Stimulated activated CD8-positive, alpha-beta memory T cell treated with anti-CD3 and anti-CD28 coated beads, Interleukin-7, amount 100 ng/mL, for 24 hours (primary cell): ENCODE data around the gene SEMA6A.

Experiments
- DNase-seq: peaks from one replicate; pipeline ENCODE4 v3.0.0-alpha.2; 2020; ENCODE audit warnings: low read depth

SEMA6A gene

GRCh38 chr5:116577064-116577788 lies 2.6 kb upstream of the SEMA6A start:
- DNase-seq, result no peak

DNA sequence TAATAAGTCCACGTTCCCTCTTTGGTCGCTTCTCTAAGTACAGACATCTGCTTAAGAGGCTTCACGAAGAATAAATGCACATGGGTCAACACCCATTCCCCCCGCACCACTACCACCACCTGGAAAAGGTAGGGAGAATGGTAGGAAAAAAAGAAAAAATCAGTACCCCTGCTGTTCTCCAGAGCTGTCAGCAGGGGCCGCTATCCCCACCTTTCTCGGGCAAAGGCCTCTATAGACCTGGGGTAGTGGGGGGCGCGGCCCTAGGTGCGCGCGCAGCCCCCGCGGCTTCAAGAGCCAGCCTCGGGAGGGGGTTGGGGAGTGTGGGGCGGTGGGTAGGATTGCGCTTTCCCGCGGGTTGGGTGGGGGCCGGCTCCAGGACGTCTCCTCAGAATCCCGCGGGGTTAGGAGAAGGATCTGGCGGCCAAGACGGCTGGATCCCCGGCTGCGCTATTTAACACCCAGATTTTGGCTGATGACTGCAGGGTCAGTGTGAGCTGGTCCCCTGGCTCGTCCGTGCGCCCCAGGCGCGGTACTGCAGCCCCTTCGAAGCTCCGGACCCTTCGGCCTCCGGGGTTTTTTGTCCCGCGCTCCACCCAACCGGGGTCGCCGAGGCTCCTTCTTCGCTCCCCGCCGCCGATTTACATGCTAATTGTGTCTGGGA lies 1.6 kb upstream of the SEMA6A start:
- no peak for DNase-seq

GRCh38 chr5:116575326-116576052 lies 866 bp upstream of the SEMA6A start:
- no peak for DNase-seq

DNA sequence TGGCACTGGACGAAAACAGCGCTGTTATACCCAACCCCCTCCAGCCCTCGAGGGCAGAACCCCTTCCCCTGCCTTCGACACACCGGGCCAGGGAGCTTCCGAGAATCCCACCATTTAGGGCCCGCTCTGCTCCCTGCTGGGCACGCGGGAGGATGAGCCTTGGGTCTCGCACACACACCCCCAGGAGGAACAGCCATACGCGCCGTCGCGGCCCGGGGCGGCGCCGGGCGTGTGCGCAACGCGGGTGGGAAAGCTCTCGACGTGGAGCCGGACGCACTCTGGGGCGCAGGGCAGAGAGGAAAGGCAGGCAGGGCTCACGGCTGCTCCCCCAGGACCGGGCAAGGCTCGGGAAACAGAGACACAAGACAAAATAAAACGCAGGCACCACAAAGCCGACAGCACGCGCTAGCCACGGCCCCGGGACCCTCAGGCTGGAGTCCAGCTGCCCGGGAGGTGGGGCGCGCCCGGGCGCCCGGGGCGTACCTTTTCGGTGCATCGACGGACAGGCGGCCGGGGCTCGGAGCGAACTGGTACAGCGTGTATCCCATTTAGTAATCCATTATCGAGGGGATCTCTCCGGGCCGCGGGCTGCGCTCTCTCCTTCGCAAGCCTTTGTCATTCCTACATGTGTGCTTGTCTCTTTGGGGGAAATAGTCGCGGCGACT lies 789 bp downstream of the SEMA6A start:
- no peak for DNase-seq

GRCh38 chr5:116573279-116573701 lies 1.3 kb downstream of the SEMA6A start:
- DNase-seq, result no peak

DNA sequence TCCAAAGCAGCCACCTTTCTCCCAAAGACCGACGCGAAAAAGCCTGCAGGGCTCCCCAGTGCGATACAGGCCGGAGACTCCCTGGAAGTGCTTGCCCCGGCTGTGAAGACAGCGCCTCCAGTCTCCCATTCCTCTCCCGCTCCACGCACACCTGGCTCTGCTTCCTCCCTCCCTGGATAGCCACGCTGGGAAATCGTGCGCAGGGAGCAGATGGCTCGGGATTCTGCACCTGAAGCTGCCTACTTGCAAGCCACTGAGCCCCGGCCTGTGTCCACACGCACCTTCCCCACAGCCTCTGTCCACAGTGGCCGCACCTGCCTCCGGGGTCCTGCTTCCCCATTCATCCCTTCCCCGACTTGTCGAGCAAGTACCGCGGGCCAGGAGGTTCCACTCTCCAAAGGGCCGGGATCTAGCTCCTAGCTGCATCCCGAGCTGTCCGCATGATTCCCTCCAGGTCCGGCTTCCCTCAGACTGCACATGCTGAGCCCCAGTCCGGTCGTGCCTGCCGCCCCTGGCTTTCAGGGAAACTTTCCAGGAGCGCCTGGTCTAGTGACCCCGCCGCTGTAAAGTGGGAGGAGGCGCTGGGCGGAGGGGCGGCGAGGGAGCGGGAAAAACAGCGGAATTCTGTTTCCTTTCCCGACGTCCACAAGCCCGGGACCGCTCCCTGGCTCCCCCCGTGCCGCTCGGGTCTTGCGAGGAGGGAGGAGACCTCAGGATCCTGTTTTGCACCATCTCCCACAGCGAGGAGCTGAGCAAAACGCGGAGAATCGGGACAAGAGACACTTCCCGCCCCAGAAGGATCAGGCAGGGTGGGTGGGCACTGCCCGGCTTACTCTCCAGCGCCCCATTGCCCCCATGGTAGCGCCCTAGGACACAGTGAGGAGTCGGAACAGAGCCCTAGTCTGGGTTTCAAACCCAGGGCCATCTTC lies 2.0 kb downstream of the SEMA6A start:
- DNase-seq, result no peak

- DNase-seq, result no peak
Observed at GRCh38 chr5:116571568-116572349, 2.9 kb downstream of the SEMA6A start.

DNA sequence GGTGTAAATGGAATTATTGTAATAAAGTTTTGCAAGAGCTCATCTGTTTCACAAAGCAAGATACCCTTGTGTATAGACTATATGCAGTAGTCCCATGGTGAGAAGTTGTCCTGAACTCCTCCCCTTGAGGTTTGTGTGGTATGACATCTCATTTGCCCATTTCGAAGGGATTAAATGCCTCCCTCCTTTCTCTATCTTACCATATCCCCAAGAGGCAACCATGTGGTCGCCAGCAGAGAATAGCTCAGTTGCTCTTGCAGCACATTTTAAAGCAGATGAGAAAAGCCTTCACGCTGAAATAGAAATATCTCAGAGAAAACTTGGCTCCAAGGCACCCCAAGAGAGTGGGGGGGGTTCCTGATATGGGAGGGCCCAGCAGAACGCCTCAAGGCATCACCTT lies 4.6 kb downstream of the SEMA6A start:
- no peak for DNase-seq

DNA sequence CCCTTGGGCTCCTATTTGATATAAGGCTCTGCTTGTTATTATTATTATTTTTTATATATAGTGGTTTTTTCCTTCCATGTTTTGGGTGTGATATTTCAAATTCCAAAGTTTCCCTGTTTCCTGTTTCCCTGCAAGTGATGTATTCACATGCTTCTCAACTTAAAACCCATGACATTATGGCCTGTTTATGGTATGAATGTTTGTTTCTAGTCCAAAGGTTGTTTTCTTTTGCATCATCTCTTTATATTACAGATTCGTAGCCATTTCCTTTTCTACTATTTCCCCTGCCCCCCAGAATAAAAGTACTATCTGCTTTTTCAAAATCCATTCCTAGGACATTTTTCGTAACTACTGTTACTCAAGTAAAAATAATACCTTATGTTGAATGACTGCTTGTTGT lies 7.5 kb downstream of the SEMA6A start:
- DNase-seq, result no peak

- no peak for DNase-seq
Observed at GRCh38 chr5:116566251-116566650, 8.4 kb downstream of the SEMA6A start.

DNA sequence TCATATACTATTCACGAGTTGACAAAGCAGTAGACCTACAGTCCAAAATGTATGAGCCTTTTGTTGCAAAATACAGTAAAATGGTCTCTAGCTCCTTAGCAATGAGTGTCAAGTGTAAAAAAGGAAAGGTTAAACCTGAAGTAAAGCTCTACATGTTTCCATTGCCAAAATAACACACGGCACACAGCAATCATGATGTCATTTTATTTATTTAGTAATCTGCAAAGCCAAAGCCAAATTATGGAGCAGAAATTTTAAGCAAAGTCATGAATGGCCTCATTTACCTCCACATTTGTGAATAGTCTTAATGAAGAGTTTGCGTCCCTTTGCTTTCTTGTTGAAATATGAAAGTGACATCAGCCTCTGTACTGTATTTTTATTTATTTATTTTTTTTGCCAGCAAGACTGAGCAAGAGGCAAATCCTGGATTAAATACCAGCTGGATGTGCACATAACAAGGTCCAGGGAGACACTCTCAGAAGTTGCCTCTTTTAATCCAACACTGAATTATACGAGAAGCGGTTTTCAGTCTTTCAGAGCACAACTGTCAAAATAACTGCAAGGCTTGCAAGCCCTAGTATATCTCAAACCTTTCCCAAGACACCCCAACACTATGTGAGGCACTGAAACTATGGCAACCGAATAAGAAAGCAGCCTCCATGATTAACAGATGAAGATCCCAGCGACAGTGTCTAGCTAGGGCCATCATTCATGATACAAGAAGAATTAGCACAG lies 9.7 kb downstream of the SEMA6A start:
- DNase-seq, result no peak

- DNase-seq, result no peak
Observed at GRCh38 chr5:116564312-116564711, 10.3 kb downstream of the SEMA6A start.

DNA sequence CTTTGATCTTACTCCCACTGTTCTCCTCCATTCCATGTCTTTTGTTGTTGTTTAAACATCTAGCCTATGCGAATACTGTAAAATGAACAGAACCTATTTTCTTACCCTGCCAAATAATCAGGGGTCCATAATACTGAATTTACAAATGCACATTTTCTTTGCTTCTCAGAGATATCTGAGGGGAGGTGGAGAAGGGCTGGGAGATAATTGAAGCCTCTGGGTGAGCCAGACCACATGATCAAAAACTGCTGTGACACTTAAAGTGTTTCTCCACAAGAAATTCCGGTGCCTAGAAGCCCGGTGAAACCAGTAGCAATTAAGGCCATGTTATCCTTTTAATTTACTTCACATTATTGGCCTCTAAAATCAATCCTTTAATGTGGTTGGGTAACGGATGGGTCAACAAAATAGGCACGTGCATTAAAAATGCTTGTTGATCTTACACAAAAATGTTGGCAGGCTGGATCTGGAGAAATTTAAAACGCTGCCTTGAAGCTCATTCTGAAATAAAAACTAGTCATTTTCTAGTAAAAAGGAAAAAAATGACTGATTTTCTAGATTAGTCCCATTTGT lies 10.8 kb downstream of the SEMA6A start:
- DNase-seq, result no peak

GRCh38 chr5:116562669-116563068 lies 12.0 kb downstream of the SEMA6A start:
- DNase-seq, result no peak

GRCh38 chr5:116561658-116562057 lies 13.0 kb downstream of the SEMA6A start:
- DNase-seq, result no peak

DNA sequence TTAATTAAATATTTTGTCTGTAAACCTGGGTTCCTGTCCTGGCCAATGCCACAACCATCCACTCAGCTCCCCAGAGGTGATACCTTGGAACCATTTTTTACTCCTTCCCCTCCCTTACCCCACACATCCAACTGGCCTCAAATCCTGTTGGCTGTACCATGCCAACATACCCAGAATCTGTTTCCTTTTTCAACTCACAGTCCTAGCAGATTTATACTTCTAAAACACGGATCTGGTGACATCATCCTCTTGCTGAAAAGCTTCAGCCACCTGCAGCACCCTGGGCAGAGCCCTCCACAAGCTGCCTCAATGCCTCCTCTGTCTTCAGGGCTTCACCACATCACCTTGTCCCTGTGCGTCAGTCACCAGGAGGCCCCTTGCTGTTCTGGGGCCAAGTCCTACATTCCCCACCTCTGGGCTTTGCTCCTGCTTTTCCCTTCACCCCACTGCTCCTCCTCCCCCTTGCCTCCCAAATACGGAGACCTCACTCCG lies 14.9 kb downstream of the SEMA6A start:
- no peak for DNase-seq

DNA sequence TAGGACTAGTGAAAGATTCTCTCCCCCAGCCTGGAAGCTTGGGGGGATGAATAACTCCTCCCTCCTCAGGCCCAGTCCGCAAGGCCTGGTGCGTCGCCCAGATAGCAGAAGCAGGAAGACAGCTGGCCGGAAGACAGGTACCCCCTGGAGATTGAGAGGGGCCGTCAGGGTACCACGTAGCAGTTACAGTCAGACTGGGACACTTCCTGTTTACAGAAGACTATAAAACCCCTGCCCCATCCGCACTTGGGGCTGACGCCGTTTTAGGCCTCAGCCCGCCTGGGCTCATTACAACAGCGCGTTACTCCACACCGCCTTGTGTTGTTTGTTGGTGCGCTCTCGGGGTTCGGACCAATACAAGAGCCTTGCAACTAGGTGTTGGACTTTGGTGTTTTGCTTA lies 15.4 kb downstream of the SEMA6A start:
- DNase-seq, result no peak

DNA sequence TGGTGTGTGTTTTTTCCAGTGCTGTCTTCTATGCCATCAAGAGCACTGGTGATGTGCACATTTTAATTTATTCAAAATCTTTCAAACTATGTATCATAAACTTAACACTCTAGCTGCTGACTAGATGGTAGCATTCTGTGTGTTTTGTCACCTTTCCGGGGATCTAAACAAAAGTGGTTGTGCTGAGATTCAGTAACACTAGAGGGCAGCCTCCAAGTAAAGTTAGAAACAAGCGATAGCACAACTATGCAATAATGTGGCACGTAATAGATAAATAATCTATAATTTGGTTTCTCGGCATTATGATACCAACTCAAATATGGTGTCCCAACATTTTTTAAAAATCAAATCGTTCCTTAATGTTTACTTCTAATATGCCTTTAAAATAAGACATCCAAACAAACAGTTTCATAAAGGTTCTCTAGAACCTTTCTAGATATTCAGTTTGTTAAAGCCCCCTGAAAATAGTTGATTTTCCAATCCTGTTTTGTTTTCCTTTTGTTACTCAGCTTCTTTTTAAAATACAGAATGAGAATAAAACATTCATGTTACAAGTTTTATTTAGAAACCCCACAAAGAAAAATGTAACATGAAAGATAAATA lies 16.9 kb downstream of the SEMA6A start:
- no peak for DNase-seq

DNA sequence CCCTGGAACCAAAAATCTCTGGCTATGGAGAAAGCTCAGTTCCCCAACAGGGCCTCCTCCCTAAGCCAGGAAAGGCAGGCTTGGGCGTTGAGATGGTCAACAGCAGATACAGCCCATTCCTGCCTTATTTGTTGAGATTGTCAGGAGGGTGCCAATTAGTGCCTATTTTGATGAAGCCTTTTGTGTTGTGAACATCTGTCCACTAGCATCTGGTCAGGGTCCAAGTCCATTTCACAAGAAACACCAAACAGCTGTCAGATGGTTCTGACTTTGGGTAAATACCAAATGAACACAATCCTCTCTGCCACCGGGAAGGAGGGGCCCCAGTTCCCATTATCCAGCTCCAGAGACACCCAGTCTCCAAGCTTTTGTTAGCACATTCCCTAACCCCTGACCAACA lies 19.9 kb downstream of the SEMA6A start:
- no peak for DNase-seq
